GM18909 (cell line): ENCODE results near the gene IGF1R.

Experiments used
- ATAC-seq: cut with Tn5 transposase; IDR thresholded peaks from one replicate; pipeline ENCODE4 v1.9.1; 2021; ENCODE audit warnings: mild to moderate bottlenecking; ENCODE audit not compliant: unreplicated experiment, poor library complexity

IGF1R gene

GRCh38 chr15:98870788-98871187, 222.4 kb downstream of the IGF1R start:
- no peak for ATAC-seq

DNA sequence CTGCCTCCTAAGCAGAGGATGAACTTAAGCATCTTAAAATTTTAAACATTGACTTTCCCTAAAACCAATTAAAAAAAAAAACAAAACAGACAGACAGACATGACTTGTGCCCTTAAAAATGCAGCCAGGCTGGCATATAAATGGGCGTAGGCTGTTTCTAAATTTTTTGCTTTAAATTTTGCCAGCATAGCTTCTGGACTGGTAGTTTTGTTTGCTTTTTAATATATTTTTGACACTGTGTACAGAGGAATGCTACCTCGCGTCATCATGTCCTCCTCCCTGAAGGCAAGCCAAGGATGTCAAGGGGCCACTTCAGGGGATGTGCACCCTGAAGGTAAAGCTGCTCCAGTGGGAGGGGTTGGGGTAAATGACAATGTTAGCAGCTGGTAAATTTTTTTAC, 224.4 kb downstream of the IGF1R start:
- ATAC-seq = no peak

- peak; percentile 42 for ATAC-seq
These were observed 225.3 kb downstream of the IGF1R start for GRCh38 chr15:98873441-98874218.

DNA sequence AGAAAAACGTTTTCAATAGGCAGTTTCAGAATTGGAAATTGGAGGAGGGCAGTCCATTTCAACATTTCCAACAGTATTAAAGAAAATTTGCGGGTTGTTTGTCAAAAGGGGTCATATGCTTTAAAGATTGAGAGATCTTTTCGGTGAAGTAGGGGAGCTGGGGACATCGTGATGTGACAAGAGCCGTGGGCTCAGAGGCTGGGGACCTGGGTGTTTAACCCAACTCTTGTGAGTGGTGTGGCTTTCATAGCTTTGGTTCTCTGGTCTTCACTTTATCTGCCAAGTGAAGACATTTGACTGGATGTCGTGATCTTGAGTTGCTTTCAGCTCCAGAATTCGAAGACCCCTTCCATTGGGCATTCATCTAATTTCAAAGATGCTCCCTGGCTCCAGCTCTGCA, 226.0 kb downstream of the IGF1R start:
- ATAC-seq = no peak

DNA sequence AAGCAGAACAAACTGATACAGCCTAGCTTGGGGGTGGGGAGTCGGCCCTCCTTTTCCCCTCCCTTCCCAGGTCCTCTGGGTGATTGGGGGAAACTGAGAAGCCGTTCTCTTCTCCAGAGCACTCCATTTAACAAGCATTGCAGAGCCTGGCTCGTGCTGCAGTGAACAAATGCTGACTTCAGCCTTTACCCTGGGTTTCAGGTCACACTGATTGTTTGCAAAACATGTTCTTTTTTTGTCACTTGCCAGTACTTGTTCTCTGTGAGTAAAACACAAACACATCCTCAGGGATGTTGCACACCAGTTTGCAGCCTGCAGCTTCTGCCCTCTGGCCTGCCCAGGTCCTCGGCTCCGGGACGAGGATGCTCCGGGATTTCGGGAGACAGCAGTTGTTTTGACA, 226.4 kb downstream of the IGF1R start:
- ATAC-seq = no peak

GRCh38 chr15:98875309-98875708, 227.0 kb downstream of the IGF1R start:
- ATAC-seq = no peak

- no peak for ATAC-seq
These were observed 228.4 kb downstream of the IGF1R start for GRCh38 chr15:98876451-98877369.

- no peak for ATAC-seq
These were observed 229.8 kb downstream of the IGF1R start for GRCh38 chr15:98878172-98878571.

DNA sequence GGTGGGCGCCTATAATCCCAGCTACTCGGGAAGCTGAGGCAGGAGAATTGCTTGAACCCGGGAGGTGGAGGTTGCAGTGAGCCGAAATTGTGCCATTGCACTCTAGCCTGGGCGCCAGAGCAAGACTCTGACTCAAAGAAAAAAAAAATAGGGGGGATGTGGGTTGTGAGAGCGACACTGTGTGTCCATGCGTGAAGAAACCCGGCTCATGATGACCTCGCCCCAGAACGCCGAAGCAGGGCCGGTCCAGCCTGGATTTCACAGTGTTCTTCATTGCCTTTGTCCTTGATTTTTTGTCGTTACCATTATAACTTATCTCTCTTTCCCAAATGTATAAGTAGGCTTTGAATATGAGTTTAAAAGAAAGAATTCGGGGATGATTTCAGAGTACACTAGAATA, 230.5 kb downstream of the IGF1R start:
- ATAC-seq = no peak

DNA sequence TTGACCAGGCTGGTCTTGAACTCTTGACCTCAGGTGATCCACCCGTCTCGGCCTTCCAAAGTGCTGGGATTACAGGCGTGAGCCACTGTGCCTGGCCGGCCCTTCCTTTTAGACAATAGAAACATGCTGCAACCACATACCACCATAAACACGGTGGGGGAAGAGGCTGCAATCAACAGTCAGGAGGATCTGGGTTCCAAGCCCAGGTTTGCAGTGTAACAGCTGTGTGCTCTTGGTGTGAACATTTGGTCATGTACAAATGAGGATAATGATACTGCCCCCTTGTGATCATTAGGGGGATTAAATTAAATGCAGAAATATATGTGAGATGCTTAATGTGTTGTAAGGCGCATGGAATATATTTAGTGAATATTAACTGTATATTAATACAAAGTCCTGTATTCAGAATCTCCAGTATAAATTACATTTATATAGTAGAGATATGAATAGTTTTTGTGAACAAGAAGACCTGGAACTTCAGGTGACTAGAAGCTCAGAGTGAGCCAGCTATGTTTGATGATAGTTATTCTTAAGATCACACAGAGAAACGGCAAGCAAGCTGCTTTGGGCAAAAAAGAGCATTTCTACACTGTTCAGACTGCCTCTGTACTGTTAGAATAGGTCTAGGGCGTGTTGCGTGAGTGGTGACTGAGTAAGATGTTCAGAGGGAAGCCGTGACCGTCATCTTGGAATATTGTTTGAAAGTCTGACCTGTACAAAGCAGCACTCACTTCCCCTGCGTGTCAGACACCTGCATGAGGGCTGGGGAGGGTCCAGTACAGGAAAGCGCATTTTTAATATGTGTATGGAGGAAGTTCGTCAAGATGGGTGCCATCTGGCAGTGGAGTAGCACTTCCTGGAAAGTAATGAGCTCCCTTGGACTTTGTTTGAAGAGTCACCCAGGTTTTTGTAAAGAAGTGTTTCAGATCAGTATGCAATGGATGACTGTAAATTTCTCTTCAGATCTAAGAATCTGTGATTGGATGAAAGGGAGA, 233.5 kb downstream of the IGF1R start:
- ATAC-seq = peak; percentile 59

GRCh38 chr15:98883478-98883877, 235.1 kb downstream of the IGF1R start:
- no peak for ATAC-seq

- ATAC-seq = no peak
These were observed 236.6 kb downstream of the IGF1R start for GRCh38 chr15:98884894-98885293.

- ATAC-seq = no peak
These were observed 239.6 kb downstream of the IGF1R start for GRCh38 chr15:98887976-98888375.

DNA sequence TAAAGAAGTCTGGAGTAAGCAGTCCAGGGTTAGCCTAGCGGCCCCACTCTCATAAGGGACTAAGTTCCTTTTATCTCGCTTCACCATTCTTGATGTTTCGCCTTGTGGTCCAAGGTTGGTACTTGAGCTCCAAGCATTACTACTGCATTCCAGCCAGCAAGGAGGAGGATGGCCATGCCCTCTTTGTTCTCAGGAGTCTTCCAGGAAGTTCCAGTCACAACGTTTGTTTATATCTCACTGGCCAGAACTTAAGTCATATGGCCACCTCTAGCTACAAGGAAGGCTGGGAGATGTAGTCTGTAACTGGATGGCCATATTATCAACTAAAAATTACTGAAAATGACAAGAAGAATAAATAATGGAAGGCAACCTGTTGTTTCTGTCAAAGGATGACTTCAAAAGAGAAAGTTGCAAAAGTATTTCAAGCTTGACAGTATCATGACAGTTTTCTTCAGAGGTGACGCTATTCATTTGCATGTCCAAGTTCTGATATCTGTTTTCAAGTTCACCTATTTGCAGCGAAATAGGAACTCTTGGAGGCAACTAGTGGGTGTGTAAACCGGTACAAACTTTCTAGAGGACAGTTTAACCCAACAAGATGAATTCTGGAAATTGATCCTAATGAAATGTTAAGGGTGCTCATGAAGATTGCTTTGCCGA, 240.6 kb downstream of the IGF1R start:
- ATAC-seq = no peak

DNA sequence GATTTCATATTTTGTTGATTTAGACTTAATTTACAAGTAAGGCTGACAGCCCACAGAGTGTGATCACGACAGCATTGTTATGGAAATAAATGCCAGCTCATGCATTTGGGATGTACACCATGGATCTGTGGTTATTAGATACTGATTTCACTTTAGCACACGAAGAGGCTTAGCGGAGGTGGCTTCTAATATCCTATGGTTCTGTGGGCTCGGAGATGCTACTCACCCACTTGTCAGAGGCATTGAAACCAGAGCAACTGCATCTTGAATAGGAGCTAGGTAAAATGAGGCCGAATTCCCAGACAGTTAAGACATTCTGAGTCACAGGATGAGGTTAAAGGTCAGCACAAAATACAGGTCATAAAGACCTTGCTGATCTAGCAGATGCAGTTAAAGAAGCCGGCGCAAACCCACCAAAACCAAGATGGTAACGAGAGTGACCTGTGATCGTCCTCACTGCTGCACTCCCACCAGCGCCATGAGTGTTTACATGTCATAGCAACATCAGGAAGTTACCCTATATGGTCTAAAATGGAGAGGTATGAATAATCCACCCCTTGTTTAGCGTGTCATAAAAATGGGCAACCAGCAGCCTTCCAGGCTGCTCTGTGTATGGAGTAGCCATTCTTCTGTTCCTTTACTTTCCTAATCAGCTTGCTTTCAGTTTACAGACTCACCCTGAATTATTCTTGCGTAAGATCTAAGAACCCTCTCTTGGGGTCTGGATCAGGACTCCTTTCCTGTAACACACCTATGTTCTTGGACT, 241.8 kb downstream of the IGF1R start:
- ATAC-seq = no peak

GRCh38 chr15:98891301-98891700, 243.0 kb downstream of the IGF1R start:
- no peak for ATAC-seq

GRCh38 chr15:98893401-98893800, 245.1 kb downstream of the IGF1R start:
- no peak for ATAC-seq

DNA sequence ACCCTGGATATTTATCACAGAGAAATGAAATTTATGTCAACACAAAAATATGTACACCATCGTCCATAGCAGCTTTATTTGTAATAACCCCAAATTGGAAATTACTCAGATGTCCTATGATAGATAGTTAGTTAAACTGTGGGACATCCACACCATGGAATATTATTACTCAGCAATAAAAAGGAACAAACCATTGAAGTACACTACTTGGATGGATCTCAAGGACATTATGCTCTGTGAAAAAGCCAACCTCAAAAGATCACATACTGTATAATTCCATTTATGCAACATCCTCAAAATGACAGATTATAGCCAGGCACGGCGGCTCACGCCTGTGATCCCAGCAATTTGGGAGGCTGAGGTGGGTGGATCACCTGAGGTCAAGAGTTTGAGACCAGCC, 246.0 kb downstream of the IGF1R start:
- ATAC-seq = no peak
